ENCODE data around the gene PLTP. TPM values are rescaled to one million over a fixed set of nuclear protein-coding genes. Genes with fewer than 3 reads are reported as not detected.

PLTP gene
- total RNA-seq, 1 donor, result 107 TPM

DNA sequence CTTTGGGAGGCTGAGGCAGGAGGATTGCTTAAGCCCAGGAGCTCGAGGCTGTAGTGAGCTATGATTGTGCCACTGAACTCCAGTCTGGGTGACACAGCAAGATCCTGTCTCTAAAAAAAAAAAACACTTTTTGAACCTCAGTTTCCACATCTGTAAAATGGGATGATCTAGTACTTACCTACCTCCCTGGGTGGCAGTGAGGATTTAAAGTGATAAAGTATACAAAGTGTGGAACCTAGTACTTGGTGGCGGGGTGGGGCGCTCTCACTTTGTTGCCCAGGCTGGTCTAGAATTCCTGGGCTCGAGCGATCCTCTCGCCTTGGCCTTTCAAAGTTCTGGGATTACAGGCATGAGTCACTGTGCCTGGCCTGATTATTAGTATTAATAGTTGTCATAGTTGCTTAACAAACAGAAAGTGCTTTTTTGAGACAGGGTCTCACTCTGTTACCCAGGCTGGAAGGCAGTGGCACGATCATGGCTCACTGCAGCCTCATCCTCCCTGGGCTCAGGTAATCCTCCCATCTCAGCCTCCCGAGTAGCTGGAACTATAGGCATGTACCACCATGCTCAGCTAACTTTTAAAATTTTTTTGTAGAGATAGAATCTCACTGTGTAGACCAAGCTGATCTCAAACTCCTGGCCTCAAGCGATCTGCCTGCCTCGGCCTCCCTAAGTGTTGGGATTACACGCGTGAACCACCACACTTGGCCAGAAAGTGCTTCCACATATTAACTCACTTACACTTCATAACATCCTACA lies 7.0 kb upstream of the PLTP start:
- no peak for TF ChIP-seq CTCF (IDR thresholded peaks at IDR 0.05; ENCODE audit: insufficient read depth, low read length)
- no peak overlapping the region for H3K4me3 ChIP-seq (ENCODE audit: low read depth, low read length)
- DNase-seq (ENCODE audit: low read depth), result peak; percentile 28

DNA sequence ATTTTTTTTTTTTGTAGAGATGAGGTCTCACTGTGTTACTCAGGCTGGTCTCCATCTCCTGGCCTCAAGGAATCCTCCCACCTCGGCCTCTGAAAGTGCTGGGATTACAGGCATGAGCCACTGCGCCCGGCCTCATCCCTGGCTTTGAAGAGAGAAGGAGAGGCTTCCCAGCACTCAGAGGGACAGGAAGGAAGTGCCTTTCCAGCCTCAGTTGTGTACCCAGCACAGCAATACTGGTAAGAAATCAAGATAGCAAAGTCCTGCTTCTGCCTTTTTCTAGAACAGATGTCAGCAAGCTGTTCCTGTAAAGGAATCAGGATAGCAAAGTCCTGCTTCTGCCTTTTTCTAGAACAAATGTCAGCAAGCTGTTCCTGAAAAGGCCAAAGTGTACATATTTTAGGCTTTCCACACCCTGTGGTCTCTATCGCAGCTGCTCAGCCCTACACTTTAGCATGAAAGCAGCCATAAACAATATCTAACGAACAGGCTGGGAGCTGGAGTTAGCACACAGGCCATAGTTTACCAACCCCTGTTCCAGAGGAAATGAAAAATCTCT lies 6.3 kb upstream of the PLTP start:
- TF ChIP-seq CTCF (IDR thresholded peaks at IDR 0.05; ENCODE audit: insufficient read depth, low read length), result no peak
- H3K4me3 ChIP-seq (ENCODE audit: low read depth, low read length), result no peak overlapping the region
- peak; percentile 26 for DNase-seq (ENCODE audit: low read depth)

DNA sequence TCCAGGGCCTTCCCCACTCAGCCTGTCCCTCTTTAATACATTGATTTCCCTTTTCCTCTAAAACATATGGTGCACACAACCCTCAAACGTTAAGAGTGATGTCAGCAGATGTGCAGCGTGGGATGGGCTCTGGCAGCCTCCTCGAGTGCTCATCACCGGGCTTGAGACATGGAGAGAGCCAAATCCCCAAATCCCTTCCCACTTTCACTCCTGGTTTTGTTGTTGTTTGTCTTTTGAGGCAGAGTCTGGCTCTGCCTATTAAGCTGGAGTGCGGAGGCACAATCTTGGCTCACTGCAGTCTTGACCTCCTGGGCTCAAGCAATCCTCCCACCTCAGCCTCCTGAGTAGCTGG lies 5.8 kb upstream of the PLTP start:
- no peak for TF ChIP-seq CTCF (IDR thresholded peaks at IDR 0.05; ENCODE audit: insufficient read depth, low read length)
- peak; percentile 61 for DNase-seq (ENCODE audit: low read depth)
- H3K4me3 ChIP-seq (ENCODE audit: low read depth, low read length), result no peak overlapping the region

- no peak for TF ChIP-seq CTCF (IDR thresholded peaks at IDR 0.05; ENCODE audit: insufficient read depth, low read length)
- H3K4me3 ChIP-seq (ENCODE audit: low read depth, low read length), result no peak overlapping the region
- no peak for DNase-seq (ENCODE audit: low read depth)
Observed at GRCh38 chr20:45913116-45913515, 1.2 kb upstream of the PLTP start.

- DNase-seq (ENCODE audit: low read depth), result no peak
- H3K4me3 ChIP-seq (ENCODE audit: low read depth, low read length), result peak overlapping the region; percentile 67
- TF ChIP-seq CTCF (IDR thresholded peaks at IDR 0.05; ENCODE audit: insufficient read depth, low read length), result no peak
Observed at GRCh38 chr20:45912344-45912682, 358 bp upstream of the PLTP start.

DNA sequence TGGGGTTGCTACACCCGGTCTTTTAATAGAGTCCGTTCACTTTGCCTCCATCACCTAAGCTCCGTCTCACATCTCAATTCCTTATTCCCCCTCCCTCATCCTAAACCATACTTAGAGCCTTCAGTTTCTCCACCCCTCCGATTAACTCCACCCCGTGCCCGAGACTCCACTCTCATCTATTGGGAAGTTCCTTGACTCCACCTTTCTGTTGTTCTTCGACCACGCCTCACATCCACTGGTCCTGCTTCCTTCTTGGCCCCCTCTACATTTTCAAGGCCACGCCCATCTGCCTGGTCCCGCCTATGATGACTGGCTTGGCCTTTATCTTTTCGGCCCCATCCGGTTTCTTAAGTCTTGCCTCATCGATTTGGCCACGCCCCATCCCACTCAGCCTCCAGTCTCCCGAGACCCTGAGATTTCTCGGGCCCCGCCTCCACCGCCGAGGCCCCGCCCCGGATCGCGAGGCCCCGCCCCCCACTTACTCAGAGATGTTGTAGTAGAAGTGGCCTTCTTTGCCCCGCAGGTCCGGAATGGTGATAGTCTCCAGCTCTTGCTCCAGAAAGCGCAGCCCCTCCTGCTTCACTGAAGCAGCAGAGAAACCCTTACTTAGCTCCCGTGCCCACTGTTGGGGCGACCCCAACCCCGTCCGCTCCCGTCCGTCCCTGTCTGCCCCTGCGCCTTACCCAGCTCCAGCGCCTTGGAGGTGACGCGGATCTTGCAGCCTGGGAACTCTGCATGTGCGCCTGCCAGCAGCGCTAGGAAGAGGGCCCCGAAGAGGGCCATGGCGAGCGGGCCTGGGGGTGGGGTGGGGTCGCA lies 1.1 kb downstream of the PLTP start:
- peak overlapping the region; percentile 67 for H3K4me3 ChIP-seq (ENCODE audit: low read depth, low read length)
- no peak for TF ChIP-seq CTCF (IDR thresholded peaks at IDR 0.05; ENCODE audit: insufficient read depth, low read length)

More for the DNA sequence above, 1.1 kb downstream of the PLTP start:
- peak; percentile 100 for DNase-seq (ENCODE audit: low read depth)
